ENCODE data around the gene LKAAEAR1.

Gene LKAAEAR1

GRCh38 chr20:64065062-64065973 is 18.9 kb downstream of the LKAAEAR1 start:
- TF ChIP-seq RAD21 (IDR thresholded peaks at IDR 0.05; ENCODE audit: low read depth) (no peak), FOXM1 (IDR thresholded peaks at IDR 0.05; ENCODE audit: borderline replicate concordance, low read depth) (no peak), TEAD4 (IDR thresholded peaks at IDR 0.05) (no peak), MAX (IDR thresholded peaks at IDR 0.05) (no peak), NFIC (IDR thresholded peaks at IDR 0.05) (no peak), EGR1 (IDR thresholded peaks at IDR 0.05) (no peak), TAF1 (IDR thresholded peaks at IDR 0.05; ENCODE audit: low read depth) (no peak), ZBTB7A (IDR thresholded peaks at IDR 0.05; ENCODE audit: low read depth) (no peak), CREB1 (IDR thresholded peaks at IDR 0.05; ENCODE audit: low read depth) (no peak), USF1 (IDR thresholded peaks at IDR 0.05) (no peak), EP300 (IDR thresholded peaks at IDR 0.05; ENCODE audit: borderline replicate concordance) (no peak), REST (IDR thresholded peaks at IDR 0.05; ENCODE audit: low read depth) (no peak), CEBPB (IDR thresholded peaks at IDR 0.05) (no peak), TCF12 (IDR thresholded peaks at IDR 0.05; ENCODE audit: low read depth) (no peak), YY1 (IDR thresholded peaks at IDR 0.05; ENCODE audit: low read depth) (no peak)

- TF ChIP-seq TCF12 (IDR thresholded peaks at IDR 0.05; ENCODE audit: low read depth): no peak
- 0 out of 2 replicates have a peak, but pooled peaks have one; percentile 41 for TF ChIP-seq ZBTB7A (IDR thresholded peaks at IDR 0.05; ENCODE audit: low read depth)
Observed at GRCh38 chr20:64064145-64064698, 20.0 kb downstream of the LKAAEAR1 start.

- no peak for TF ChIP-seq CREB1 (IDR thresholded peaks at IDR 0.05; ENCODE audit: low read depth)
- peak; percentile 67 for TF ChIP-seq ZBTB7A (IDR thresholded peaks at IDR 0.05; ENCODE audit: low read depth)
- no peak for TF ChIP-seq CEBPB (IDR thresholded peaks at IDR 0.05)
- no peak for TF ChIP-seq MAX (IDR thresholded peaks at IDR 0.05)
Observed at GRCh38 chr20:64063389-64064144, 20.6 kb downstream of the LKAAEAR1 start.

GRCh38 chr20:64062596-64063388 is 21.4 kb downstream of the LKAAEAR1 start, which contains the start of gene TCEA2:
Gene TCEA2 (plus strand): TSS chr20:64063198. CDS start chr20:64063313, 115 bp downstream.
- no peak for TF ChIP-seq EP300 (IDR thresholded peaks at IDR 0.05; ENCODE audit: borderline replicate concordance)
- TF ChIP-seq YY1 (IDR thresholded peaks at IDR 0.05; ENCODE audit: low read depth): peak; percentile 69
- peak; percentile 57; the same call in 1 of the 2 replicates for TF ChIP-seq TAF1 (IDR thresholded peaks at IDR 0.05; ENCODE audit: low read depth)
- peak; percentile 57; the same call in 1 of the 2 replicates for TF ChIP-seq MAX (IDR thresholded peaks at IDR 0.05)
- peak; percentile 62 for TF ChIP-seq USF1 (IDR thresholded peaks at IDR 0.05)

- TF ChIP-seq TEAD4 (IDR thresholded peaks at IDR 0.05) (no peak), TAF1 (IDR thresholded peaks at IDR 0.05; ENCODE audit: low read depth) (no peak), YY1 (IDR thresholded peaks at IDR 0.05; ENCODE audit: low read depth) (no peak), MAX (IDR thresholded peaks at IDR 0.05) (no peak), USF1 (IDR thresholded peaks at IDR 0.05) (no peak)
Observed at GRCh38 chr20:64062276-64062595, 22.0 kb downstream of the LKAAEAR1 start.

- no peak for TF ChIP-seq ZBTB7A (IDR thresholded peaks at IDR 0.05; ENCODE audit: low read depth)
- no peak for TF ChIP-seq TEAD4 (IDR thresholded peaks at IDR 0.05)
- TF ChIP-seq FOXM1 (IDR thresholded peaks at IDR 0.05; ENCODE audit: borderline replicate concordance, low read depth): no peak
- TF ChIP-seq CREB1 (IDR thresholded peaks at IDR 0.05; ENCODE audit: low read depth): no peak
Observed at GRCh38 chr20:64058536-64058935, 25.7 kb downstream of the LKAAEAR1 start.
